Neural progenitor cell (in vitro differentiated cells): ENCODE results near the gene CSNK2A1. TPM values are rescaled to one million over a fixed set of nuclear protein-coding genes. Genes with fewer than 3 reads are reported as not detected.

Experiments used
- DNase-seq: peaks from one replicate; pipeline ENCODE4 v3.0.0-alpha.2; 2016; ENCODE audit warnings: low spot score
- H2AFZ ChIP-seq: fragments of 200-600 bp; sonication (generic); replicated peaks from 2 replicates; pipeline ENCODE4 v1.6.1; 2016; ENCODE audit warnings: antibody characterized with exemption
- H3F3A ChIP-seq: fragments of 200-600 bp; sonication (generic); 2 replicates; pipeline ENCODE4 v1.6.1; 2016; ENCODE audit warnings: antibody characterized with exemption, low read depth
- H3K27ac ChIP-seq: fragments of 200-600 bp; sonication (generic); 2 replicates; pipeline ENCODE4 v1.5.1; 2016; ENCODE audit warnings: mild to moderate bottlenecking
- H3K27me3 ChIP-seq: fragments of 200-600 bp; sonication (generic); 2 replicates; pipeline ENCODE4 v1.6.1; 2016; ENCODE audit warnings: mild to moderate bottlenecking, moderate library complexity
- H3K36me3 ChIP-seq: fragments of 200-600 bp; sonication (generic); 2 replicates; pipeline ENCODE4 v1.5.1; 2016
- H3K4me1 ChIP-seq: fragments of 200-600 bp; sonication (generic); 2 replicates; pipeline ENCODE4 v1.6.1; 2016; ENCODE audit warnings: mixed run types
- H3K4me2 ChIP-seq: fragments of 200-600 bp; sonication (generic); 2 replicates; pipeline ENCODE4 v1.6.1; 2016
- H3K4me3 ChIP-seq: fragments of 200-600 bp; sonication (generic); 2 replicates; pipeline ENCODE4 v1.5.1; 2016
- H3K79me2 ChIP-seq: fragments of 200-600 bp; sonication (generic); 2 replicates; pipeline ENCODE4 v1.6.1; 2016; ENCODE audit warnings: low read depth
- H3K9ac ChIP-seq: fragments of 200-600 bp; sonication (generic); 2 replicates; pipeline ENCODE4 v1.6.1; 2016
- H3K9me3 ChIP-seq: fragments of 200-600 bp; sonication (generic); 2 replicates; pipeline ENCODE4 v1.5.1; 2016; ENCODE audit warnings: low read depth
- H4K20me1 ChIP-seq: fragments of 200-600 bp; sonication (generic); 2 replicates; pipeline ENCODE4 v1.6.1; 2016; ENCODE audit warnings: low read depth
- H3K27ac Mint-ChIP-seq: 3 replicates; pipeline ENCODE4 v1.8.0; 2021; ENCODE audit warnings: mixed read lengths
- H3K27me3 Mint-ChIP-seq: 2 replicates; pipeline ENCODE4 v1.8.0; 2022; ENCODE audit warnings: low read depth, mild to moderate bottlenecking, inconsistent platforms, moderate library complexity, mixed read lengths; ENCODE audit not compliant: insufficient read depth
- H3K36me3 Mint-ChIP-seq: 3 replicates; pipeline ENCODE4 v1.8.0; 2021; ENCODE audit warnings: mixed read lengths
- H3K4me1 Mint-ChIP-seq: 3 replicates; pipeline ENCODE4 v1.8.0; 2021; ENCODE audit warnings: mixed read lengths
- H3K4me3 Mint-ChIP-seq: 3 replicates; pipeline ENCODE4 v1.8.0; 2021; ENCODE audit warnings: mild to moderate bottlenecking, moderate library complexity, mixed read lengths
- H3K9me3 Mint-ChIP-seq: 3 replicates; pipeline ENCODE4 v1.8.0; 2020; ENCODE audit warnings: mixed read lengths
- EZH2 ChIP-seq: fragments of 200-600 bp; sonication (generic); IDR thresholded peaks from 2 replicates; pipeline ENCODE4 v1.6.1; 2017; ENCODE audit warnings: antibody characterized with exemption, mild to moderate bottlenecking, moderate library complexity
- EZH2phosphoT487 ChIP-seq: fragments of 200-600 bp; sonication (generic); IDR thresholded peaks from 2 replicates; pipeline ENCODE4 v1.6.1; 2017; ENCODE audit warnings: antibody characterized with exemption
- total RNA-seq: library from RNA; depleted of rRNA; stranded (reverse); fragments of >200 nt; gene quantifications from 2 replicates; pipeline ENCODE4 v1.2.3, GENCODE V29; 2015; ENCODE audit warnings: low replicate concordance
- TF ChIP-seq, protein P1 (sequence below): fragments of 200-600 bp; sonication (generic); IDR thresholded peaks from 2 replicates; pipeline ENCODE4 v1.5.1; 2017; ENCODE audit warnings: antibody characterized with exemption, mild to moderate bottlenecking

The CSNK2A1 gene
- total RNA-seq, 1 donor from 2014 or later: 599 TPM

DNA sequence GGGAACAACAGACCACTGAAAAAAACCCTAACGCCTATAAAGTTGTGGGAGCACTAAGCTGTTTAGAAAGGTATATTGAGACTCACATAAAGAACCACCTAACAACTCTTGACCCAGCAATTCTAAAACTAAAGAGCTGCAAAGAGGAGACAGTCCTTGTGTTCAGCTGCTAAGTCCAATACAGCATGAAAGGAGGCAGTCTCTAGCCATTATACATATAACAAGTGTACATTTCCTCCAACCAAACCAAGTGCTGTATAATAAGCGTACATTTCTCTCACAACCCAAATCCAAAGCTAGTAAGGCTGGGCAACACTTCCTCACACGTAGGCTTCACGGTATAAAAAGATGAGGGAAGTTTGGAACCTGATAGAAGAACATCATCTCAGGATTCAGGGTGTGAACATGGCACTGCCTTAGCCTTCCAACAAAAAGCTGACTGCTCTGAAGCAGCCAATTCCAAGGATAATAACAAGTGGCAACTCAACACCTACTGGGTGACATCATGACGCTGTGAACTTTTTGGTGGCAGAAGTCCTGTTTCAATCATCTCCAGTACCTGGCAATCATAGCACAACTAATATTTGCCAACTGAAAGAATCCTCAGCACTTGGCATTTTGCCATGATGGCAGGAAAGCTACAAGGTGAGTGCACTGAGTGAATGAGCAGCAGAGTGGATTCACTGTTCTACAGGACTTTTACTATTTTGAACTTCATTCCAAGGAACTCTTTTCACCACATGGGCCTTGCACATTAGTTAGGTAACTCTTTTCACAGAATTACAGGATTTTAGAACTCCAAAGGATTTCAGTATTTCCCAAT lies 97.9 kb downstream of the CSNK2A1 start:
- no peaks in the 10 kb centered on the region for H3K27me3 ChIP-seq
- H3K27ac ChIP-seq: no peak overlapping the region
- H3K9ac ChIP-seq: no peak overlapping the region
- no peaks in the 10 kb centered on the region for H3K4me1 ChIP-seq
- Mint-ChIP-seq H3K36me3 (peaks cover 36% of the 10 kb centered on the region), H3K9me3 (no peaks in the 10 kb centered on the region), H3K4me3 (no peak overlapping the region), H3K27ac (no peak overlapping the region), H3K4me1 (peaks cover 8% of the 10 kb centered on the region), H3K27me3 (no peaks in the 10 kb centered on the region)
- TF ChIP-seq, protein P1, sequence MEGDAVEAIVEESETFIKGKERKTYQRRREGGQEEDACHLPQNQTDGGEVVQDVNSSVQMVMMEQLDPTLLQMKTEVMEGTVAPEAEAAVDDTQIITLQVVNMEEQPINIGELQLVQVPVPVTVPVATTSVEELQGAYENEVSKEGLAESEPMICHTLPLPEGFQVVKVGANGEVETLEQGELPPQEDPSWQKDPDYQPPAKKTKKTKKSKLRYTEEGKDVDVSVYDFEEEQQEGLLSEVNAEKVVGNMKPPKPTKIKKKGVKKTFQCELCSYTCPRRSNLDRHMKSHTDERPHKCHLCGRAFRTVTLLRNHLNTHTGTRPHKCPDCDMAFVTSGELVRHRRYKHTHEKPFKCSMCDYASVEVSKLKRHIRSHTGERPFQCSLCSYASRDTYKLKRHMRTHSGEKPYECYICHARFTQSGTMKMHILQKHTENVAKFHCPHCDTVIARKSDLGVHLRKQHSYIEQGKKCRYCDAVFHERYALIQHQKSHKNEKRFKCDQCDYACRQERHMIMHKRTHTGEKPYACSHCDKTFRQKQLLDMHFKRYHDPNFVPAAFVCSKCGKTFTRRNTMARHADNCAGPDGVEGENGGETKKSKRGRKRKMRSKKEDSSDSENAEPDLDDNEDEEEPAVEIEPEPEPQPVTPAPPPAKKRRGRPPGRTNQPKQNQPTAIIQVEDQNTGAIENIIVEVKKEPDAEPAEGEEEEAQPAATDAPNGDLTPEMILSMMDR: no peak
- no peak for TF ChIP-seq EZH2
- TF ChIP-seq EZH2phosphoT487: no peak
- no peaks in the 10 kb centered on the region for H3K36me3 ChIP-seq
- no peak overlapping the region for H3K4me3 ChIP-seq
- no peaks in the 10 kb centered on the region for H3F3A ChIP-seq
- H3K79me2 ChIP-seq: peaks cover 30% of the 10 kb centered on the region
- no peak overlapping the region for H2AFZ ChIP-seq
- H3K9me3 ChIP-seq: no peaks in the 10 kb centered on the region
- DNase-seq: no peak
- H4K20me1 ChIP-seq: peaks cover 14% of the 10 kb centered on the region
- H3K4me2 ChIP-seq: no peak overlapping the region

DNA sequence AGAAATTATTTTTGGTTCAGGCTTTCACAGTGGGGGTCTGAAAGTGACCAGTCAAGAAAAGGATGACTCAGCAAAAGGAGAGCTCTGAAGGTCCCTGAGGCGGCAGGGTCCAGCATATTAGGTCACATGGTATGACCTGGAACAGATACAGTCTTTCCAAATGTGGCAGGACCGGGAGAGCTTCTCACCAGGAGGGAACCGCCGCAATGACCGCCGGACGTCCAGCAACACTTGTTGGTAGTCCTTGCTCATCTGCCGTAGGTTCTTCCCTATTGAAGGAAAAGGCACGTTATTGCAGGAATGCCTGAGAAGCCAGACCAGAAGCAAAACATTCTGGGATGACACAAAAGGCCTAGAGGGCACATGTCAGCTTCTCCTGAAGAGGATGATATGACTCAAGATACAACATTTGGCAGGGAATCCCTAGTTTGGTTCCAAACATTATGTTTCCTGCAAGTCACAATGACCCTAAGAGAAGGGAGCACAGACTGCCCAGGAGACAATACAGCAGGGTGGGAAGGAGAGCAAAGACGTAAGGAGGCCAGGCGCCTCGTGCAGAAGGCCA lies 98.6 kb downstream of the CSNK2A1 start:
- Mint-ChIP-seq H3K4me3 (no peak overlapping the region), H3K27me3 (no peaks in the 10 kb centered on the region), H3K9me3 (no peaks in the 10 kb centered on the region), H3K36me3 (peaks cover 40% of the 10 kb centered on the region), H3K27ac (no peak overlapping the region), H3K4me1 (peaks cover 8% of the 10 kb centered on the region)
- no peaks in the 10 kb centered on the region for H3K9me3 ChIP-seq
- no peak overlapping the region for H3K4me3 ChIP-seq
- H3F3A ChIP-seq: no peaks in the 10 kb centered on the region
- H3K9ac ChIP-seq: no peak overlapping the region
- H4K20me1 ChIP-seq: peaks cover 6% of the 10 kb centered on the region
- H3K4me2 ChIP-seq: no peak overlapping the region
- no peak overlapping the region for H2AFZ ChIP-seq
- H3K4me1 ChIP-seq: no peaks in the 10 kb centered on the region
- DNase-seq: no peak
- TF ChIP-seq EZH2phosphoT487: no peak
- TF ChIP-seq EZH2: no peak
- TF ChIP-seq, protein P1: no peak
- H3K27ac ChIP-seq: peak overlapping the region; percentile 31
- H3K36me3 ChIP-seq: no peaks in the 10 kb centered on the region
- no peaks in the 10 kb centered on the region for H3K27me3 ChIP-seq
- peaks cover 22% of the 10 kb centered on the region for H3K79me2 ChIP-seq

DNA sequence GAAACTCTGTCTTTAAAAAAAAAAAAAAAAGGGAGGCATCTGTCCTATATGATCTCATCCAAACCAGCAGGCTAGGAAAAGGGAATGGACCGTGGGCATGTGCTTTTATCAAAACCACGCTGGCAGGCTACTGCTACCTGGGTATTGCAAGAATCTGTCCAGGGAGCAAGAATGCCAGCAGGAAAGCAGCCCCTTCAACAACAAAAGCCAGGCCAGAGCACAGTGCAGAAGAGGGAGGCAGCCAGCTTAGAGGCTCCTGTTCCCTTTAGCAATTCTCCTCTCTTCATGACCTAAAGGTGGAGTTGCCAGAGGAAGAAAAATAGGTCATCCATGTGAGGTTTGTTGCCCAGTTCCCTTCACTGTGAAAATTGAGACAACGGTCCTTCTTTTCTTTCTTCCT lies 99.5 kb downstream of the CSNK2A1 start:
- TF ChIP-seq EZH2phosphoT487 (no peak), EZH2 (no peak)
- TF ChIP-seq, protein P1: no peak
- Mint-ChIP-seq H3K9me3 (no peaks in the 10 kb centered on the region), H3K27me3 (no peaks in the 10 kb centered on the region), H3K4me3 (no peak overlapping the region), H3K4me1 (peaks cover 8% of the 10 kb centered on the region), H3K36me3 (peaks cover 45% of the 10 kb centered on the region), H3K27ac (no peak overlapping the region)
- Histone ChIP-seq H3K4me1 (no peaks in the 10 kb centered on the region), H3K36me3 (no peaks in the 10 kb centered on the region), H4K20me1 (peaks cover 6% of the 10 kb centered on the region), H3K79me2 (peaks cover 14% of the 10 kb centered on the region), H3K4me3 (no peak overlapping the region), H3F3A (no peaks in the 10 kb centered on the region), H3K27ac (peak overlapping the region; percentile 31), H3K9ac (no peak overlapping the region), H2AFZ (no peak overlapping the region), H3K9me3 (no peaks in the 10 kb centered on the region), H3K4me2 (no peak overlapping the region), H3K27me3 (no peaks in the 10 kb centered on the region)
- no peak for DNase-seq
